ENCODE results near the gene GIPC2. TPM values are rescaled to one million over a fixed set of nuclear protein-coding genes. Genes with fewer than 3 reads are reported as not detected.

The GIPC2 gene
- total and polyA plus RNA-seq, 9 of the 15 experiments (the other 6 are each of a cell fraction or from before 2014, with no cell fraction given), result 0.01 to 0.05 (median 0.04) TPM; not detected in 3

- DNase-seq (ENCODE audit: extremely low read depth in 1 of 4, low spot score in 3 of 4), result no peak
- Histone ChIP-seq H3K4me1 (replicated peaks in 1 of 2; ENCODE audit: control insufficient read depth in 2 of 2, insufficient read depth in 2 of 2, low read length in 2 of 2) (no peaks in the 10 kb centered on the region), H3K79me2 (ENCODE audit: control insufficient read depth, insufficient read depth, low read length) (no peaks in the 10 kb centered on the region), H3K9me1 (ENCODE audit: control insufficient read depth, insufficient read depth, low read length) (no peaks in the 10 kb centered on the region), H3K4me2 (ENCODE audit: insufficient read depth, low read length) (no peak overlapping the region), H2AFZ (ENCODE audit: low read depth, low read length) (no peak overlapping the region), H3K4me3 (no peak overlapping the region), H3K9me3 (replicated peaks; ENCODE audit: control insufficient read depth, insufficient read depth, low read depth, low read length) (no peaks in the 10 kb centered on the region), H3K27ac (ENCODE audit: extremely low read depth, low read depth, low read length) (no peak overlapping the region), H4K20me1 (replicated peaks; ENCODE audit: control insufficient read depth, insufficient read depth, low read length) (no peaks in the 10 kb centered on the region), H3K36me3 (ENCODE audit: control insufficient read depth, insufficient read depth, low read length) (no peaks in the 10 kb centered on the region), H3K27me3 (ENCODE audit: control insufficient read depth in 2 of 2, insufficient read depth in 2 of 2, low read length in 2 of 2) (no peaks in the 10 kb centered on the region), H3K9ac (ENCODE audit: insufficient read depth in 1 of 2, low read depth in 2 of 2, low read length in 2 of 2) (no peak overlapping the region)
- ChIA-PET CTCF (ENCODE audit: low intra/inter-chr PET ratio) (no interaction called here), POLR2A (no interaction called here)
- intact Hi-C loops (cut with micrococcal nuclease), result no loop called here
- no peak for FAIRE-seq
- WGBS (ENCODE audit: insufficient coverage, low coverage, missing lambda C conversion rate), result 0% methylated on average over 2 of the region's 2 CpGs
- BruUV-seq (replicated peaks), result no TSS peak
- TF ChIP-seq ARNT (IDR thresholded peaks at IDR 0.05), result no peak
- TF ChIP-seq HNRNPUL1 (IDR thresholded peaks at IDR 0.05; ENCODE audit: low read length), result no peak
- no peak for ATAC-seq
- in situ Hi-C loops (cut with MboI), result no loop called here
These were observed 120.0 kb downstream of the GIPC2 start for GRCh38 chr1:78165816-78166215.

GRCh38 chr1:78168306-78168705 lies 122.5 kb downstream of the GIPC2 start:
- DNase-seq (ENCODE audit: extremely low read depth in 1 of 4, low spot score in 3 of 4) (no peak), ATAC-seq (no peak), FAIRE-seq (no peak)
- Histone ChIP-seq H3K27ac (ENCODE audit: extremely low read depth, low read depth, low read length) (no peak overlapping the region), H3K4me1 (replicated peaks in 1 of 2; ENCODE audit: control insufficient read depth in 2 of 2, insufficient read depth in 2 of 2, low read length in 2 of 2) (no peaks in the 10 kb centered on the region), H3K9me1 (ENCODE audit: control insufficient read depth, insufficient read depth, low read length) (no peaks in the 10 kb centered on the region), H4K20me1 (replicated peaks; ENCODE audit: control insufficient read depth, insufficient read depth, low read length) (no peaks in the 10 kb centered on the region), H3K4me2 (ENCODE audit: insufficient read depth, low read length) (no peak overlapping the region), H3K9ac (ENCODE audit: insufficient read depth in 1 of 2, low read depth in 2 of 2, low read length in 2 of 2) (no peak overlapping the region), H3K36me3 (ENCODE audit: control insufficient read depth, insufficient read depth, low read length) (no peaks in the 10 kb centered on the region), H3K27me3 (ENCODE audit: control insufficient read depth in 2 of 2, insufficient read depth in 2 of 2, low read length in 2 of 2) (no peaks in the 10 kb centered on the region), H3K4me3 (no peak overlapping the region), H3K9me3 (replicated peaks; ENCODE audit: control insufficient read depth, insufficient read depth, low read depth, low read length) (no peaks in the 10 kb centered on the region), H3K79me2 (ENCODE audit: control insufficient read depth, insufficient read depth, low read length) (no peaks in the 10 kb centered on the region), H2AFZ (ENCODE audit: low read depth, low read length) (no peak overlapping the region)
- CTCF ChIA-PET (ENCODE audit: low intra/inter-chr PET ratio), result no interaction called here
- BruUV-seq (replicated peaks), result no TSS peak
- POLR2A ChIA-PET, result interaction anchor here (0.6 kb wide), 1 partner anchor 248 kb away, joined by 4 read pairs; no protein-coding TSS in a partner anchor
- in situ Hi-C loops (cut with MboI), result no loop called here
- no peak for TF ChIP-seq HNRNPLL (IDR thresholded peaks at IDR 0.05; ENCODE audit: low read depth, low read length, poor library complexity, severe bottlenecking)
- TF ChIP-seq ETV5 (CRISPR knock-in tag; IDR thresholded peaks at IDR 0.05; ENCODE audit: low read depth), result no peak
- TF ChIP-seq SOX6 (IDR thresholded peaks at IDR 0.05), result no peak
- no peak for TF ChIP-seq HSF4 (CRISPR knock-in tag; IDR thresholded peaks at IDR 0.05; ENCODE audit: borderline replicate concordance)
- no peak for TF ChIP-seq RBM25 (IDR thresholded peaks at IDR 0.05; ENCODE audit: low read depth, low read length, severe bottlenecking)
- TF ChIP-seq GTF2F1 (IDR thresholded peaks at IDR 0.05; ENCODE audit: low read depth, low read length), result no peak
- no peak for TF ChIP-seq ZNF263 (CRISPR knock-in tag; IDR thresholded peaks at IDR 0.05; ENCODE audit: borderline replicate concordance)
- TF ChIP-seq ZNF551 (CRISPR knock-in tag; IDR thresholded peaks at IDR 0.05), result no peak
- no peak for TF ChIP-seq CREB3 (tag; conservative IDR thresholded peaks at IDR 0.05; ENCODE audit: low read depth)
- intact Hi-C loops (cut with micrococcal nuclease), result no loop called here

All from K562 (cell line).